ENCODE measurements around the gene RRP1B. TPM values are rescaled to one million over a fixed set of nuclear protein-coding genes. Genes with fewer than 3 reads are reported as not detected.

RRP1B gene
- total and polyA plus RNA-seq, 2 experiments from 2014 or later, result 54.8 to 95.7 TPM

DNA sequence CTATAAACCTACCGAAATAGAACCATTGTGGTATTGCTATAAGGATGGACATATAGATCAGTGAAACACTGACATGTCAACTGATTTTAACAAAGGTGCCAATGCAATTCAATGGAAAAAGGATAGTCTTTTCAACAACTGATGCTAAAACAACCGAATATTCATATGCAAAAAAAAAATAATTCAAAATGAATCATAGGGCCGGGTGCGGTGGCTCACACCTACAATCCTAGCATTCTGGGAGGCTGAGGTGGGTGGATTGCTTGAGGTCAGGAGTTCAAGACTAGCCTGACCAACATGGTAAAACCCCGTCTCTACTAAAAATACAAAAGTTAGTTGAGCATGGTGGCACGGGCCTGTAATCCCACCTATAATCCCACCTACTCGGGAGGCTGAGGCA lies 23.9 kb upstream of the RRP1B start:
- H3K27ac Mint-ChIP-seq, result no peak overlapping the region
- Histone ChIP-seq H3K9me2 (ENCODE audit: insufficient read depth) (no peaks in the 10 kb centered on the region), H3F3A (replicated peaks; ENCODE audit: low read depth) (no peaks in the 10 kb centered on the region), H3K4me2 (no peak overlapping the region), H3K27ac (ENCODE audit: low read depth) (no peak overlapping the region), H4K20me1 (replicated peaks; ENCODE audit: insufficient read depth) (no peaks in the 10 kb centered on the region), H3K27me3 (ENCODE audit: insufficient read depth) (no peaks in the 10 kb centered on the region), H3K36me3 (ENCODE audit: insufficient read depth) (no peaks in the 10 kb centered on the region), H3K79me2 (replicated peaks; ENCODE audit: insufficient read depth) (no peaks in the 10 kb centered on the region), H3K4me1 (ENCODE audit: insufficient read depth) (no peaks in the 10 kb centered on the region), H3K4me3 (no peak overlapping the region), H2AFZ (no peak overlapping the region)
- no peaks in the 10 kb centered on the region for H3K27me3 Mint-ChIP-seq (ENCODE audit: insufficient read depth, low read depth, poor library complexity)
- H3K4me1 Mint-ChIP-seq, result no peaks in the 10 kb centered on the region
- no peak for ATAC-seq
- DNase-seq (ENCODE audit: low spot score), result no peak
- H3K9me3 Mint-ChIP-seq, result no peaks in the 10 kb centered on the region
- H3K4me3 Mint-ChIP-seq, result no peak overlapping the region
- H3K36me3 Mint-ChIP-seq (ENCODE audit: low read depth), result no peaks in the 10 kb centered on the region
- TF ChIP-seq POLR2AphosphoS5 (IDR thresholded peaks at IDR 0.05; ENCODE audit: low read depth) (no peak), NANOG (IDR thresholded peaks at IDR 0.05; ENCODE audit: borderline replicate concordance) (no peak), ZNF114 (CRISPR knock-in tag; IDR thresholded peaks at IDR 0.05) (no peak), STAT1 (IDR thresholded peaks at IDR 0.05; ENCODE audit: unreplicated experiment) (no peak), EZH2phosphoT487 (IDR thresholded peaks at IDR 0.05; ENCODE audit: unreplicated experiment) (no peak), EZH2 (IDR thresholded peaks at IDR 0.05; ENCODE audit: low read depth, unreplicated experiment) (no peak), ZNF331 (CRISPR knock-in tag; IDR thresholded peaks at IDR 0.05; ENCODE audit: low read depth) (no peak), CREB1 (CRISPR knock-in tag; IDR thresholded peaks at IDR 0.05; ENCODE audit: low read depth) (no peak), JUNB (IDR thresholded peaks at IDR 0.05; ENCODE audit: unreplicated experiment) (no peak)
- TF ChIP-seq, protein P1, sequence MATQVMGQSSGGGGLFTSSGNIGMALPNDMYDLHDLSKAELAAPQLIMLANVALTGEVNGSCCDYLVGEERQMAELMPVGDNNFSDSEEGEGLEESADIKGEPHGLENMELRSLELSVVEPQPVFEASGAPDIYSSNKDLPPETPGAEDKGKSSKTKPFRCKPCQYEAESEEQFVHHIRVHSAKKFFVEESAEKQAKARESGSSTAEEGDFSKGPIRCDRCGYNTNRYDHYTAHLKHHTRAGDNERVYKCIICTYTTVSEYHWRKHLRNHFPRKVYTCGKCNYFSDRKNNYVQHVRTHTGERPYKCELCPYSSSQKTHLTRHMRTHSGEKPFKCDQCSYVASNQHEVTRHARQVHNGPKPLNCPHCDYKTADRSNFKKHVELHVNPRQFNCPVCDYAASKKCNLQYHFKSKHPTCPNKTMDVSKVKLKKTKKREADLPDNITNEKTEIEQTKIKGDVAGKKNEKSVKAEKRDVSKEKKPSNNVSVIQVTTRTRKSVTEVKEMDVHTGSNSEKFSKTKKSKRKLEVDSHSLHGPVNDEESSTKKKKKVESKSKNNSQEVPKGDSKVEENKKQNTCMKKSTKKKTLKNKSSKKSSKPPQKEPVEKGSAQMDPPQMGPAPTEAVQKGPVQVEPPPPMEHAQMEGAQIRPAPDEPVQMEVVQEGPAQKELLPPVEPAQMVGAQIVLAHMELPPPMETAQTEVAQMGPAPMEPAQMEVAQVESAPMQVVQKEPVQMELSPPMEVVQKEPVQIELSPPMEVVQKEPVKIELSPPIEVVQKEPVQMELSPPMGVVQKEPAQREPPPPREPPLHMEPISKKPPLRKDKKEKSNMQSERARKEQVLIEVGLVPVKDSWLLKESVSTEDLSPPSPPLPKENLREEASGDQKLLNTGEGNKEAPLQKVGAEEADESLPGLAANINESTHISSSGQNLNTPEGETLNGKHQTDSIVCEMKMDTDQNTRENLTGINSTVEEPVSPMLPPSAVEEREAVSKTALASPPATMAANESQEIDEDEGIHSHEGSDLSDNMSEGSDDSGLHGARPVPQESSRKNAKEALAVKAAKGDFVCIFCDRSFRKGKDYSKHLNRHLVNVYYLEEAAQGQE (IDR thresholded peaks at IDR 0.05; ENCODE audit: unreplicated experiment), result no peak
- TF ChIP-seq, protein P2, sequence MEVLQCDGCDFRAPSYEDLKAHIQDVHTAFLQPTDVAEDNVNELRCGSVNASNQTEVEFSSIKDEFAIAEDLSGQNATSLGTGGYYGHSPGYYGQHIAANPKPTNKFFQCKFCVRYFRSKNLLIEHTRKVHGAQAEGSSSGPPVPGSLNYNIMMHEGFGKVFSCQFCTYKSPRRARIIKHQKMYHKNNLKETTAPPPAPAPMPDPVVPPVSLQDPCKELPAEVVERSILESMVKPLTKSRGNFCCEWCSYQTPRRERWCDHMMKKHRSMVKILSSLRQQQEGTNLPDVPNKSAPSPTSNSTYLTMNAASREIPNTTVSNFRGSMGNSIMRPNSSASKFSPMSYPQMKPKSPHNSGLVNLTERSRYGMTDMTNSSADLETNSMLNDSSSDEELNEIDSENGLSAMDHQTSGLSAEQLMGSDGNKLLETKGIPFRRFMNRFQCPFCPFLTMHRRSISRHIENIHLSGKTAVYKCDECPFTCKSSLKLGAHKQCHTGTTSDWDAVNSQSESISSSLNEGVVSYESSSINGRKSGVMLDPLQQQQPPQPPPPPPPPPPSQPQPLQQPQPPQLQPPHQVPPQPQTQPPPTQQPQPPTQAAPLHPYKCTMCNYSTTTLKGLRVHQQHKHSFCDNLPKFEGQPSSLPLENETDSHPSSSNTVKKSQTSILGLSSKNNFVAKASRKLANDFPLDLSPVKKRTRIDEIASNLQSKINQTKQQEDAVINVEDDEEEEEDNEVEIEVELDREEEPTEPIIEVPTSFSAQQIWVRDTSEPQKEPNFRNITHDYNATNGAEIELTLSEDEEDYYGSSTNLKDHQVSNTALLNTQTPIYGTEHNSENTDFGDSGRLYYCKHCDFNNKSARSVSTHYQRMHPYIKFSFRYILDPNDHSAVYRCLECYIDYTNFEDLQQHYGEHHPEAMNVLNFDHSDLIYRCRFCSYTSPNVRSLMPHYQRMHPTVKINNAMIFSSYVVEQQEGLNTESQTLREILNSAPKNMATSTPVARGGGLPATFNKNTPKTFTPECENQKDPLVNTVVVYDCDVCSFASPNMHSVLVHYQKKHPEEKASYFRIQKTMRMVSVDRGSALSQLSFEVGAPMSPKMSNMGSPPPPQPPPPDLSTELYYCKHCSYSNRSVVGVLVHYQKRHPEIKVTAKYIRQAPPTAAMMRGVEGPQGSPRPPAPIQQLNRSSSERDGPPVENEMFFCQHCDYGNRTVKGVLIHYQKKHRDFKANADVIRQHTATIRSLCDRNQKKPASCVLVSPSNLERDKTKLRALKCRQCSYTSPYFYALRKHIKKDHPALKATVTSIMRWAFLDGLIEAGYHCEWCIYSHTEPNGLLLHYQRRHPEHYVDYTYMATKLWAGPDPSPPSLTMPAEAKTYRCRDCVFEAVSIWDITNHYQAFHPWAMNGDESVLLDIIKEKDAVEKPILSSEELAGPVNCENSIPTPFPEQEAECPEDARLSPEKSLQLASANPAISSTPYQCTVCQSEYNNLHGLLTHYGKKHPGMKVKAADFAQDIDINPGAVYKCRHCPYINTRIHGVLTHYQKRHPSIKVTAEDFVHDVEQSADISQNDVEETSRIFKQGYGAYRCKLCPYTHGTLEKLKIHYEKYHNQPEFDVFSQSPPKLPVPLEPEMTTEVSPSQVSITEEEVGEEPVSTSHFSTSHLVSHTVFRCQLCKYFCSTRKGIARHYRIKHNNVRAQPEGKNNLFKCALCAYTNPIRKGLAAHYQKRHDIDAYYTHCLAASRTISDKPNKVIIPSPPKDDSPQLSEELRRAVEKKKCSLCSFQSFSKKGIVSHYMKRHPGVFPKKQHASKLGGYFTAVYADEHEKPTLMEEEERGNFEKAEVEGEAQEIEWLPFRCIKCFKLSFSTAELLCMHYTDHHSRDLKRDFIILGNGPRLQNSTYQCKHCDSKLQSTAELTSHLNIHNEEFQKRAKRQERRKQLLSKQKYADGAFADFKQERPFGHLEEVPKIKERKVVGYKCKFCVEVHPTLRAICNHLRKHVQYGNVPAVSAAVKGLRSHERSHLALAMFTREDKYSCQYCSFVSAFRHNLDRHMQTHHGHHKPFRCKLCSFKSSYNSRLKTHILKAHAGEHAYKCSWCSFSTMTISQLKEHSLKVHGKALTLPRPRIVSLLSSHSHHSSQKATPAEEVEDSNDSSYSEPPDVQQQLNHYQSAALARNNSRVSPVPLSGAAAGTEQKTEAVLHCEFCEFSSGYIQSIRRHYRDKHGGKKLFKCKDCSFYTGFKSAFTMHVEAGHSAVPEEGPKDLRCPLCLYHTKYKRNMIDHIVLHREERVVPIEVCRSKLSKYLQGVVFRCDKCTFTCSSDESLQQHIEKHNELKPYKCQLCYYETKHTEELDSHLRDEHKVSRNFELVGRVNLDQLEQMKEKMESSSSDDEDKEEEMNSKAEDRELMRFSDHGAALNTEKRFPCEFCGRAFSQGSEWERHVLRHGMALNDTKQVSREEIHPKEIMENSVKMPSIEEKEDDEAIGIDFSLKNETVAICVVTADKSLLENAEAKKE (CRISPR knock-in tag; IDR thresholded peaks at IDR 0.05), result no peak
- TF ChIP-seq, protein P3, sequence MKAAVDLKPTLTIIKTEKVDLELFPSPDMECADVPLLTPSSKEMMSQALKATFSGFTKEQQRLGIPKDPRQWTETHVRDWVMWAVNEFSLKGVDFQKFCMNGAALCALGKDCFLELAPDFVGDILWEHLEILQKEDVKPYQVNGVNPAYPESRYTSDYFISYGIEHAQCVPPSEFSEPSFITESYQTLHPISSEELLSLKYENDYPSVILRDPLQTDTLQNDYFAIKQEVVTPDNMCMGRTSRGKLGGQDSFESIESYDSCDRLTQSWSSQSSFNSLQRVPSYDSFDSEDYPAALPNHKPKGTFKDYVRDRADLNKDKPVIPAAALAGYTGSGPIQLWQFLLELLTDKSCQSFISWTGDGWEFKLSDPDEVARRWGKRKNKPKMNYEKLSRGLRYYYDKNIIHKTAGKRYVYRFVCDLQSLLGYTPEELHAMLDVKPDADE (IDR thresholded peaks at IDR 0.05), result no peak
- TF ChIP-seq, protein P4, sequence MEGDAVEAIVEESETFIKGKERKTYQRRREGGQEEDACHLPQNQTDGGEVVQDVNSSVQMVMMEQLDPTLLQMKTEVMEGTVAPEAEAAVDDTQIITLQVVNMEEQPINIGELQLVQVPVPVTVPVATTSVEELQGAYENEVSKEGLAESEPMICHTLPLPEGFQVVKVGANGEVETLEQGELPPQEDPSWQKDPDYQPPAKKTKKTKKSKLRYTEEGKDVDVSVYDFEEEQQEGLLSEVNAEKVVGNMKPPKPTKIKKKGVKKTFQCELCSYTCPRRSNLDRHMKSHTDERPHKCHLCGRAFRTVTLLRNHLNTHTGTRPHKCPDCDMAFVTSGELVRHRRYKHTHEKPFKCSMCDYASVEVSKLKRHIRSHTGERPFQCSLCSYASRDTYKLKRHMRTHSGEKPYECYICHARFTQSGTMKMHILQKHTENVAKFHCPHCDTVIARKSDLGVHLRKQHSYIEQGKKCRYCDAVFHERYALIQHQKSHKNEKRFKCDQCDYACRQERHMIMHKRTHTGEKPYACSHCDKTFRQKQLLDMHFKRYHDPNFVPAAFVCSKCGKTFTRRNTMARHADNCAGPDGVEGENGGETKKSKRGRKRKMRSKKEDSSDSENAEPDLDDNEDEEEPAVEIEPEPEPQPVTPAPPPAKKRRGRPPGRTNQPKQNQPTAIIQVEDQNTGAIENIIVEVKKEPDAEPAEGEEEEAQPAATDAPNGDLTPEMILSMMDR (conservative IDR thresholded peaks at IDR 0.05; ENCODE audit: low read depth in 2 of 2), result no peak

All from GM23338 (cell line).